ENCODE measurements around the gene MINDY4. TPM values are rescaled to one million over a fixed set of nuclear protein-coding genes. Genes with fewer than 3 reads are reported as not detected.

MINDY4 gene
- total RNA-seq, 1 donor from 2014 or later, result 20.1 TPM

- no peaks in the 10 kb centered on the region for H3K36me3 ChIP-seq
- no peak for TF ChIP-seq CTCF (IDR thresholded peaks at IDR 0.05)
- H3K4me3 ChIP-seq, result no peak overlapping the region
- DNase-seq (no peak), ATAC-seq (no peak)
- H3K9me3 ChIP-seq, result no peaks in the 10 kb centered on the region
- H3K27me3 ChIP-seq, result no peaks in the 10 kb centered on the region
- H3K4me1 ChIP-seq, result peaks cover 58% of the 10 kb centered on the region
- peak overlapping the region; percentile 78 for H3K27ac ChIP-seq
- intact Hi-C loops (cut with DNase I), result no loop called here
Observed at GRCh38 chr7:30897770-30898169, 126.6 kb downstream of the MINDY4 start.

- peaks cover 52% of the 10 kb centered on the region for H3K4me1 ChIP-seq
- H3K9me3 ChIP-seq, result no peaks in the 10 kb centered on the region
- no peaks in the 10 kb centered on the region for H3K36me3 ChIP-seq
- no peak for ATAC-seq
- no peaks in the 10 kb centered on the region for H3K27me3 ChIP-seq
- peak overlapping the region; percentile 78 for H3K27ac ChIP-seq
- intact Hi-C loops (cut with DNase I), result no loop called here
- DNase-seq, result no peak
- H3K4me3 ChIP-seq, result no peak overlapping the region
- TF ChIP-seq CTCF (IDR thresholded peaks at IDR 0.05), result no peak
Observed at GRCh38 chr7:30898411-30898810, 127.2 kb downstream of the MINDY4 start.

GRCh38 chr7:30899066-30899465, 127.8 kb downstream of the MINDY4 start:
- peaks cover 45% of the 10 kb centered on the region for H3K4me1 ChIP-seq

GRCh38 chr7:30899630-30900029, 128.4 kb downstream of the MINDY4 start:
- no peak for TF ChIP-seq CTCF (IDR thresholded peaks at IDR 0.05)
- no peaks in the 10 kb centered on the region for H3K36me3 ChIP-seq
- no peak for ATAC-seq
- DNase-seq, result no peak
- intact Hi-C loops (cut with DNase I), result no loop called here
- H3K27ac ChIP-seq, result peak overlapping the region; percentile 82
- H3K4me3 ChIP-seq, result no peak overlapping the region
- no peaks in the 10 kb centered on the region for H3K27me3 ChIP-seq
- H3K9me3 ChIP-seq, result no peaks in the 10 kb centered on the region
- H3K4me1 ChIP-seq, result peaks cover 41% of the 10 kb centered on the region

More at GRCh38 chr7:30899066-30899465, 127.8 kb downstream of the MINDY4 start:
- no peaks in the 10 kb centered on the region for H3K27me3 ChIP-seq
- ATAC-seq, result no peak
- intact Hi-C loops (cut with DNase I), result no loop called here
- H3K36me3 ChIP-seq, result no peaks in the 10 kb centered on the region
- peak overlapping the region; percentile 82 for H3K27ac ChIP-seq
- H3K9me3 ChIP-seq, result no peaks in the 10 kb centered on the region
- no peak for TF ChIP-seq CTCF (IDR thresholded peaks at IDR 0.05)
- no peak for DNase-seq
- H3K4me3 ChIP-seq, result no peak overlapping the region

GRCh38 chr7:30900053-30900452, 128.8 kb downstream of the MINDY4 start:
- no peaks in the 10 kb centered on the region for H3K36me3 ChIP-seq
- H3K4me3 ChIP-seq, result no peak overlapping the region
- peak overlapping the region; percentile 82 for H3K27ac ChIP-seq
- TF ChIP-seq CTCF (IDR thresholded peaks at IDR 0.05), result no peak
- peaks cover 41% of the 10 kb centered on the region for H3K4me1 ChIP-seq
- intact Hi-C loops (cut with DNase I), result no loop called here
- DNase-seq (no peak), ATAC-seq (no peak)
- H3K9me3 ChIP-seq, result no peaks in the 10 kb centered on the region
- H3K27me3 ChIP-seq, result no peaks in the 10 kb centered on the region

- H3K27me3 ChIP-seq, result no peaks in the 10 kb centered on the region
- intact Hi-C loops (cut with DNase I), result no loop called here
- no peaks in the 10 kb centered on the region for H3K9me3 ChIP-seq
- TF ChIP-seq CTCF (IDR thresholded peaks at IDR 0.05), result no peak
- peaks cover 41% of the 10 kb centered on the region for H3K4me1 ChIP-seq
- no peak for DNase-seq
- no peak overlapping the region for H3K4me3 ChIP-seq
- peak; percentile 9 for ATAC-seq
- peak overlapping the region; percentile 82 for H3K27ac ChIP-seq
- H3K36me3 ChIP-seq, result no peaks in the 10 kb centered on the region
Observed at GRCh38 chr7:30900803-30901362, 129.7 kb downstream of the MINDY4 start.

Measured in upper lobe of right lung (tissue), 1 donor.